Neural cell (in vitro differentiated cells): Measurements from ENCODE around the gene NRP1. TPM values are rescaled to one million over a fixed set of nuclear protein-coding genes. Genes with fewer than 3 reads are reported as not detected.
"Not testable (repeated sequence)": the region's sequence is repeated elsewhere in the genome, so short reads cannot be mapped to it uniquely, and the experiment has no call there.

Experiments used
- H2AFZ ChIP-seq: fragments of 200-600, 300-800 bp; sonication (generic), shearing (Covaris generic); 2 replicates; pipeline ENCODE4 v1.6.0; 2014; ENCODE audit warnings: low read depth, mild to moderate bottlenecking, antibody characterized with exemption, low read length, moderate library complexity
- H3F3A ChIP-seq: fragments of 200-600 bp; shearing (Covaris generic); 2 replicates; pipeline ENCODE4 v1.6.1; 2016; ENCODE audit warnings: mild to moderate bottlenecking, moderate library complexity, mixed read lengths, antibody characterized with exemption, low read length; ENCODE audit not compliant: insufficient read depth, poor library complexity, severe bottlenecking
- H3K27ac ChIP-seq: fragments of 200-600, 300-800 bp; sonication (generic), shearing (Covaris generic); 2 replicates; pipeline ENCODE4 v1.5.1; 2014; ENCODE audit warnings: mild to moderate bottlenecking, low read length, moderate library complexity
- H3K27me3 ChIP-seq: fragments of 300-800, 200-600 bp; sonication (generic), shearing (Covaris generic); 2 replicates; pipeline ENCODE4 v1.6.0; 2014; ENCODE audit warnings: mild to moderate bottlenecking, low read depth, low read length, moderate library complexity; ENCODE audit not compliant: insufficient read depth
- H3K36me3 ChIP-seq: fragments of 300-800, 200-600 bp; sonication (generic), shearing (Covaris generic); 2 replicates; pipeline ENCODE4 v1.5.1; 2014; ENCODE audit warnings: mild to moderate bottlenecking, antibody characterized with exemption, low read length, moderate library complexity; ENCODE audit not compliant: insufficient read depth
- H3K4me2 ChIP-seq: fragments of 300-800, 200-600 bp; sonication (generic), shearing (Covaris generic); 2 replicates; pipeline ENCODE4 v1.6.0; 2014; ENCODE audit warnings: mild to moderate bottlenecking, low read length
- H3K4me3 ChIP-seq: fragments of 300-800, 200-600 bp; sonication (generic), shearing (Covaris generic); 2 replicates; pipeline ENCODE4 v1.5.1; 2014; ENCODE audit warnings: mild to moderate bottlenecking, low read length, moderate library complexity
- H3K79me2 ChIP-seq: fragments of 200-600 bp; shearing (Covaris generic); replicated peaks from 2 replicates; pipeline ENCODE4 v1.6.0; 2014; ENCODE audit warnings: mild to moderate bottlenecking, low read length, moderate library complexity; ENCODE audit not compliant: insufficient read depth
- H3K9ac ChIP-seq: fragments of 300-800, 200-600 bp; sonication (generic), shearing (Covaris generic); 2 replicates; pipeline ENCODE4 v1.6.1; 2016; ENCODE audit warnings: mild to moderate bottlenecking, low read length, mixed read lengths
- H3K9me2 ChIP-seq: fragments of 200-600 bp; shearing (Covaris generic); 2 replicates; pipeline ENCODE4 v1.6.1; 2016; ENCODE audit warnings: mild to moderate bottlenecking, low read length, mixed read lengths; ENCODE audit not compliant: insufficient read depth
- H3K9me3 ChIP-seq: fragments of 200-600, 300-800 bp; sonication (generic), shearing (Covaris generic); 2 replicates; pipeline ENCODE4 v1.6.1; 2016; ENCODE audit warnings: mild to moderate bottlenecking, mixed run types, low read length, moderate library complexity, mixed read lengths
- H4K20me1 ChIP-seq: fragments of 200-600 bp; shearing (Covaris generic); 2 replicates; pipeline ENCODE4 v1.6.1; 2016; ENCODE audit warnings: mild to moderate bottlenecking, mixed run types; ENCODE audit not compliant: insufficient read depth
- EP300 ChIP-seq: fragments of 450-650 bp; conservative IDR thresholded peaks from 2 replicates; pipeline ENCODE4 v1.6.1; 2014; ENCODE audit warnings: antibody characterized with exemption, mild to moderate bottlenecking, moderate library complexity; ENCODE audit not compliant: poor library complexity, severe bottlenecking
- EZH2 ChIP-seq: fragments of 200-600, 300-800 bp; shearing (Covaris generic), sonication (generic); IDR thresholded peaks from 2 replicates; pipeline ENCODE4 v1.6.1; 2014; ENCODE audit warnings: antibody characterized with exemption, low read length, borderline replicate concordance, mild to moderate bottlenecking; ENCODE audit not compliant: insufficient read depth, poor library complexity, severe bottlenecking
- MXI1 ChIP-seq: fragments of 450-650 bp; conservative IDR thresholded peaks from 2 replicates; pipeline ENCODE4 v1.6.1; 2014; ENCODE audit warnings: antibody characterized with exemption, mild to moderate bottlenecking; ENCODE audit not compliant: poor library complexity, severe bottlenecking
- POLR2AphosphoS5 ChIP-seq: IDR thresholded peaks from 2 replicates; pipeline ENCODE4 v1.6.1; 2012
- RAD21 ChIP-seq: fragments of 450-650 bp; conservative IDR thresholded peaks from 2 replicates; pipeline ENCODE4 v1.6.1; 2014; ENCODE audit warnings: antibody characterized with exemption, mild to moderate bottlenecking, moderate library complexity
- REST ChIP-seq: IDR thresholded peaks from 2 replicates; pipeline ENCODE4 v1.6.1; 2012; ENCODE audit warnings: borderline replicate concordance
- SMC3 ChIP-seq: fragments of 450-650 bp; conservative IDR thresholded peaks from 2 replicates; pipeline ENCODE4 v1.6.1; 2014; ENCODE audit warnings: antibody characterized with exemption, mild to moderate bottlenecking, moderate library complexity; ENCODE audit not compliant: poor library complexity
- TAF1 ChIP-seq: IDR thresholded peaks from 2 replicates; pipeline ENCODE4 v1.6.1; 2012; ENCODE audit warnings: low read depth
- polyA plus RNA-seq: library from polyadenylated mRNA; depleted of rRNA; stranded (reverse); fragments of >200 nt; gene quantifications from 2 replicates; pipeline ENCODE4 v1.2.3, GENCODE V29; 2014
- TF ChIP-seq, protein P1 (sequence below): fragments of 450-650 bp; IDR thresholded peaks from 2 replicates; pipeline ENCODE4 v1.5.1; 2014; ENCODE audit warnings: antibody characterized with exemption, mild to moderate bottlenecking, moderate library complexity; ENCODE audit not compliant: poor library complexity, severe bottlenecking

Gene NRP1
- polyA plus RNA-seq, 1 donor from 2014 or later = 23.2 TPM

GRCh38 chr10:33141251-33141650 is 193.2 kb downstream of the NRP1 start:
- H3K27me3 ChIP-seq = no peaks in the 10 kb centered on the region
- TF ChIP-seq POLR2AphosphoS5 (no peak), SMC3 (no peak), EZH2 (no peak), RAD21 (no peak), REST (no peak), EP300 (no peak), MXI1 (no peak), TAF1 (no peak)
- TF ChIP-seq, protein P1, sequence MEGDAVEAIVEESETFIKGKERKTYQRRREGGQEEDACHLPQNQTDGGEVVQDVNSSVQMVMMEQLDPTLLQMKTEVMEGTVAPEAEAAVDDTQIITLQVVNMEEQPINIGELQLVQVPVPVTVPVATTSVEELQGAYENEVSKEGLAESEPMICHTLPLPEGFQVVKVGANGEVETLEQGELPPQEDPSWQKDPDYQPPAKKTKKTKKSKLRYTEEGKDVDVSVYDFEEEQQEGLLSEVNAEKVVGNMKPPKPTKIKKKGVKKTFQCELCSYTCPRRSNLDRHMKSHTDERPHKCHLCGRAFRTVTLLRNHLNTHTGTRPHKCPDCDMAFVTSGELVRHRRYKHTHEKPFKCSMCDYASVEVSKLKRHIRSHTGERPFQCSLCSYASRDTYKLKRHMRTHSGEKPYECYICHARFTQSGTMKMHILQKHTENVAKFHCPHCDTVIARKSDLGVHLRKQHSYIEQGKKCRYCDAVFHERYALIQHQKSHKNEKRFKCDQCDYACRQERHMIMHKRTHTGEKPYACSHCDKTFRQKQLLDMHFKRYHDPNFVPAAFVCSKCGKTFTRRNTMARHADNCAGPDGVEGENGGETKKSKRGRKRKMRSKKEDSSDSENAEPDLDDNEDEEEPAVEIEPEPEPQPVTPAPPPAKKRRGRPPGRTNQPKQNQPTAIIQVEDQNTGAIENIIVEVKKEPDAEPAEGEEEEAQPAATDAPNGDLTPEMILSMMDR = no peak
- no peaks in the 10 kb centered on the region for H3K79me2 ChIP-seq
- H3K27ac ChIP-seq = no peak overlapping the region
- no peaks in the 10 kb centered on the region for H3K36me3 ChIP-seq
- H3K9me2 ChIP-seq = no peaks in the 10 kb centered on the region
- H3F3A ChIP-seq = no peaks in the 10 kb centered on the region
- no peak overlapping the region for H3K9ac ChIP-seq
- H3K4me3 ChIP-seq = no peak overlapping the region
- no peaks in the 10 kb centered on the region for H4K20me1 ChIP-seq
- no peak overlapping the region for H2AFZ ChIP-seq
- no peaks in the 10 kb centered on the region for H3K9me3 ChIP-seq
- no peak overlapping the region for H3K4me2 ChIP-seq

DNA sequence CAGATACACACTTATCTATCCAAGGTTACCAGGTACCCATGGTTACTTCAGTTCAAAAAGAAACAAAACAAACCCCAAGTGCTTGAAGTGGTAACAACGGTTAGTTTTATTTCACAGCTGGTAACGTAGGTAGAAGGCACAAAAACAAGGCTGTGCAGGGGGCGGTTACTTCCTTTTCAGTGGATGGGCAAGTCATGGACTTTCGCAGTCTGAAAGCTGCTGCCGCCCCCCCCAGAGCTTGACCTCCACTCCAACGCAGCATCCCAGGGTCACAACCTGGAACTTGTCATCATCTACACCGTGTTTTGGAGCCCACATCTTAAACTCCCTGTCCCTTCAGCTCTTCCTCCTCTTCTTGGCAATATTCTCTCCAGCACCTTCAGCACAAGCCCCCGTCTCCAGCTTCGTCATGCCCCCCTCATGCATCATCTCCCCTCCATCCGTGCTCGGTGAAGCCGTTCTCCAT is 195.3 kb downstream of the NRP1 start:
- Histone ChIP-seq H3K79me2 (no peaks in the 10 kb centered on the region), H3K9me2 (no peaks in the 10 kb centered on the region), H3F3A (no peaks in the 10 kb centered on the region), H2AFZ (no peak overlapping the region), H4K20me1 (no peaks in the 10 kb centered on the region), H3K27ac (no peak overlapping the region), H3K9ac (no peak overlapping the region), H3K4me3 (no peak overlapping the region), H3K9me3 (no peaks in the 10 kb centered on the region), H3K4me2 (no peak overlapping the region), H3K27me3 (no peaks in the 10 kb centered on the region), H3K36me3 (no peaks in the 10 kb centered on the region)
- TF ChIP-seq EZH2 (no peak), RAD21 (no peak), TAF1 (no peak), POLR2AphosphoS5 (no peak), MXI1 (no peak), SMC3 (no peak), EP300 (no peak), REST (no peak)
- TF ChIP-seq, protein P1 = no peak

DNA sequence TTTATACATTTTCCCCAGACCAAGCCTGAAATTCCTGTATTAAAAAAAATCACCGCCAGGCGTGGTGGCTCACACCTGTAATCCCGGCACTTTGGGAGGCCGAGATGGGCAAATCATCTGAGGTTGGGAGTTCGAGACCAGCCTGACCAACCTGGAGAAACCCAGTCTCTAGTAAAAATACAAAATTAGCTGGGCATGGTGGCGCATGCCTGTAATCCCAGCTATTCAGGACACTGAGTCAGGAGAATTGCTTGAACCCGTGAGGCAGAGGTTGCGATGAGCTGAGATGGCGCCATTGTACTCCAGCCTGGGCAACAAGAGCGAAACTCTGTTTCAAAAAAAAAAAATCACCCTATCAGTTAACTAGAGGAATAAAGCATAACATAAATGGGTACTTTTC is 195.8 kb downstream of the NRP1 start:
- H3K9ac ChIP-seq, H3K27me3 ChIP-seq, H3K4me2 ChIP-seq, H3K36me3 ChIP-seq, H3K79me2 ChIP-seq, H2AFZ ChIP-seq, H3K27ac ChIP-seq, H4K20me1 ChIP-seq, H3K9me3 ChIP-seq, H3K4me3 ChIP-seq, H3F3A ChIP-seq, H3K9me2 ChIP-seq: not testable (repeated sequence)
